KOPT-K1 (cell line): ENCODE measurements around the gene TENT4A.

Experiments used
- H3K27ac ChIP-seq: fragments of 200-600 bp; sonication (generic); 2 replicates; pipeline ENCODE4 v1.5.1; 2016; ENCODE audit warnings: antibody characterized with exemption, mild to moderate bottlenecking, low read depth, low read length; ENCODE audit not compliant: poor library complexity, severe bottlenecking
- H3K36me3 ChIP-seq: fragments of 200-600 bp; sonication (generic); 2 replicates; pipeline ENCODE4 v1.5.1; 2017; ENCODE audit warnings: antibody characterized with exemption, mild to moderate bottlenecking, low read length, moderate library complexity; ENCODE audit not compliant: insufficient read depth
- H3K9me3 ChIP-seq: fragments of 200-600 bp; sonication (generic); 2 replicates; pipeline ENCODE4 v1.5.1; 2017; ENCODE audit warnings: antibody characterized with exemption, low read length, mild to moderate bottlenecking; ENCODE audit not compliant: insufficient read depth, poor library complexity, severe bottlenecking

Gene TENT4A

DNA sequence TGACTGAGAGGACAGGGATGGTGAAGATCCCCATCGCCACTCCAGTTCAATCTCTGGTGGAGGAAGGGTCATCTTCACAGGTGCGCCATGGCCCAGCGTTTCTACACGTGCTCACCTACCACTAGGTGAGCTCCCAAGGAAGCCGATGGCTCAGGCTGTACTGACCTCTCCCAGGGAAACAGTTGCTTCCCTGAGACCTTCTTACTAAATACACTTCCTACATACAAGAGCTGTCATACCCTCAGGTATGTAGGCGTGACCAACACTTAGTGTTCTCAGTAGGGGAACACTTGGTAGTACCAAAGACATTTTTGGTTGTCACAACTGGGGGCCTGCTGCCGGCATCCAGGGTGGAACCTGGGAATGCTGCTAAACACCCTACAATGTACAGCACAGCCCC, 75.2 kb downstream of the TENT4A start:
- Histone ChIP-seq H3K9me3 (no peaks in the 10 kb centered on the region), H3K36me3 (no peaks in the 10 kb centered on the region), H3K27ac (no peak overlapping the region)

DNA sequence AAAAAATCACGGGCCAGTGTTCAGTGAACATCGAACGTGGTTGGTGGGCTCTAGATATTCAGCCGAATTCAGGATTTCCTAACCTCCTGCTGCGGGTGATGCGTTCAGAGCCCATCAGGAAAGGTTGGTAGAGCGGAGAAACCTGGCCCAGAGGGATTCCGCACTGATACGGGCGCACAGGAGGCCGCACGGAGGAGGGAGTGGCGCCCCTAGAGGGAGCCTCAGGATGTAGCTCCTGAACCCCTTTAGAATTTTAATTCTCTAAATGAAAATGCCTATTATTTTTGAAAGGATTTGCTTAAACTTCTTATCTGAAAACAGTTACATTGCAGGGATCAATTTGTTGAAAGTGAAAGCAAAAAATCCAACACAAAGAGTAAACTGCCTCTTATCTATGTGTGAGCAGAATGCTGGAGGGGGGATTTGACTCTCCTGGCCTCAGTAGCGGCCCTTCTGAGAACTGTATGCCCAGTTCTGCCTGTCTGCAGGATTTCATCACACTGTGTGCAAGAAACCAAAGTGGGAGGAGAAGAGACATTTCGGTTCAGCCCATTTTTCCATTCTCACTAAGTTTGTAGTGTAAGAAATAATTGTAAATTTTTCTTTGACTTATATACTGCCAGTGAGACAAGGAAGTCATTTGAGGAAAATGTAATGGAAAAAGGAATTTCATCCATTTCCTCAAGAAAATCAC, 75.9 kb downstream of the TENT4A start:
- no peaks in the 10 kb centered on the region for H3K36me3 ChIP-seq
- H3K9me3 ChIP-seq: no peaks in the 10 kb centered on the region
- H3K27ac ChIP-seq: no peak overlapping the region

- no peaks in the 10 kb centered on the region for H3K36me3 ChIP-seq
- no peak overlapping the region for H3K27ac ChIP-seq
- no peaks in the 10 kb centered on the region for H3K9me3 ChIP-seq
Observed at GRCh38 chr5:6790346-6790865, 77.2 kb downstream of the TENT4A start.

DNA sequence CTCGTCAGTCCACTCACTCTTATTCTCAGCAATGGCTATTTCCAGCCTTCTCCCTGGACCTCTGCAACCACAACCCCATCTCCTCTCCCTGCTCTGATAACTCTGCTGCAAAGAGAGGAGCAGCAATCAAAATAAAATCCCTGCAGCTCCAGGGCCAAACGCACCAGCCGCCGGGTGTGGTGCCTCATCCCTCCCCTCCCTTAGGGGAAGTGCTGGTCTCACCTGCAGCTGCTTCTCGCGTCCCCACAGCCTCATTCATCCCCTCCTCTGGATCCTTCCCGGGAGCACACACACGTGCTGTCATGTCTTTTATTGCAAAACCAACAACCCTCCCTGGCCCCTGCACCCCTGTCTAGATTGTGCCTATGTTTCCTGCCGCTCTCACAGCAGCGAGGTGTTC, 77.8 kb downstream of the TENT4A start:
- Histone ChIP-seq H3K9me3 (no peaks in the 10 kb centered on the region), H3K36me3 (no peaks in the 10 kb centered on the region), H3K27ac (no peak overlapping the region)

GRCh38 chr5:6792376-6792775, 79.1 kb downstream of the TENT4A start:
- Histone ChIP-seq H3K9me3 (no peaks in the 10 kb centered on the region), H3K27ac (no peak overlapping the region), H3K36me3 (no peaks in the 10 kb centered on the region)

GRCh38 chr5:6792911-6793471, 79.8 kb downstream of the TENT4A start:
- Histone ChIP-seq H3K27ac (no peak overlapping the region), H3K9me3 (no peaks in the 10 kb centered on the region), H3K36me3 (no peaks in the 10 kb centered on the region)

DNA sequence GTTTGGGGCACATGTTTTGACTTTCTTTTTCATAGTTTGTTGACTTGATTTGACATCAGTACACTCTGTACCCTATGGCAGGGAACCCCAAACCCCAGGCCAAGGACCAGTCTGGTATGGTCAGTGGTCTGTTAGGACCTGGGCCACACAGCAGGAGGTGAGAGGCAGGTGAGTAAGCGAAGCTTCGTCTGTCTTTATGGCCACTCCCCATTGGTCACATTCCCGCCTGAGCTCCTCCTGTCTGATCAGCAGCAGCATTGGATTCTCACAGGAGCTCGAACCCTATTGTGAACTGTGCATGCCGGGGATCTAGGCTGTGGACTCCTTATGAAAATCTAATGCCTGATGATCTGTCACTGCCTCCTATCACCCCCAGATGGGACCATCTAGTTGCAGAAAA, 88.0 kb downstream of the TENT4A start:
- Histone ChIP-seq H3K27ac (no peak overlapping the region), H3K9me3 (peaks cover 10% of the 10 kb centered on the region), H3K36me3 (no peaks in the 10 kb centered on the region)

DNA sequence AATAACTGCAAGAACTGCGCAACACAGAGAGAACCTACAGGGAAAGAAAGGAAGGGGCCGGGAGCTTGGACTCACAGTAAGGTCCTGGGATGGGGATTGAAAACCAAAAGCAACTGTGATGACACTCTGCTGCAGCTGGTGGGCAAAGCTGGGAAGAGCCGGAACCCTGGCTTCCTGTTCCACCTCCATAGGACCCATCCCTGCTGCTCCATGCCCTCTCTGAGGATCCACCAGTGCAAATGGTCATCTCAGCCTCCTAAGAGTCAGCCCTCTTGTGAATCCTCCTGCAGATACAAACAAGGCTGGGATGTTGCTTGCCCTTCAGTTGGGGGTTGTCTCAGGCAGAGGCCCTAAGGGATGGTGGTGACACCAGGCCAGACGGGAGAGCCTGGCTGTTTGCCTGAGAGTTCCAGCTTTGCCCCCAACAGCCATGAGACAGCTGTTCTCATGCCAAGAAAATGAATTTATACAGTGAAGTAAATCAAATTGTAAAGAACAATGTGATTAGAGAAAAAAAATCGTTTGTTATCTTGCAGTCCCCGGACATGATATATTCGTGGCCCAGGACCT, 90.8 kb downstream of the TENT4A start:
- Histone ChIP-seq H3K9me3 (peaks cover 16% of the 10 kb centered on the region), H3K27ac (no peak overlapping the region), H3K36me3 (no peaks in the 10 kb centered on the region)

DNA sequence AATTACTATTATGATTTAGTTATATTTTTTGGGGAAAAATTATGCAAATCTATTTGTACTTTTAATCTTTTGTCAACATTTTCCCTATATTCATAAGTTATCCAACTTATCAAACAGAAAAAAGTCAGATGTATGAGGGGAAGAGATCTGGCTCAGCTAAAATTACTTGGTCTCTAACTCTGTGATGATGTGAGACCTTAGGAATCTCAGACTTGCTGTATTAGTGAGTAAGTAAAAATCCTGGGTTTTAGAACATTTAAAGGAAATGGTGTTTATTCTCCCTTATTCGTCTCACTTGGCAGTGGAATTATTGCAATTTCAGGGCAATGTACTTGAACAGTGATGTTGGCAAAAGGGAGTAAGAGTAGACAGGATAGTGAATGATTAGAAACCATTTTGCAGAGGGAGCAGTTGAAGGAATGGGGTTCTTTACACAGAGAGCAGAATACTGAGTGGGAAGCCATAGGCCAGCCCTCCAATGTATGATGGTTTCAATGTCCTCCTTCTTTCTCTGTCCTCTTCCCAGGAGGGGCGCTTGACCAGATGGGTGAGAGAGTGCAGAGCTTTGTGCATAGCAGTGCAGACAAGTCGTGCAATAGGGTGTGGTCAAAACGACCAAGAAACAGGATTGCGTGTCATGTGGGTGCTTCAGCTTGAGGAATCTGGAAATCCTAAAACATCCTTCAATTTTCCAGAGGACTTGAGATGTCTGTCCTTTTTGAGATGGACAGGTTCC, 91.7 kb downstream of the TENT4A start:
- peaks cover 16% of the 10 kb centered on the region for H3K9me3 ChIP-seq
- H3K36me3 ChIP-seq: no peaks in the 10 kb centered on the region
- no peak overlapping the region for H3K27ac ChIP-seq

DNA sequence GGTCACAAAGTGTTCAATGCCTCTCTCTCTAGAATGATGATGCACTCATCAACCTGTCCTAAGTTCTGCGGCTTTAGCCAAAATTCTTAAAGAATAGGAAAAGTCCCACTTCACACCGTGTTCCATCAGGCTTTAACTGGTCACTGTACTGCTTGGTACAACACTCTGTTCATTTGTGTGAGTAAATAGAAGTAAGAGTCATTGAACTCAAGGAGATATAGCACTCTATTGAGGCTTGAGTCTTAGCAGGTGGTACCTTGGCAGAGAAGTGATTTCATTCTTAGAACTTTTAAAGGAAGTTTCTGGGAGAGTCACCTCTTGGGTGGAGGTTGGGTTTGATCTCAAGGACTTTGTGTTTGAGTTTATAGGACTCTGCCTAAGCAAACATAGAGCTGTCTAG, 92.6 kb downstream of the TENT4A start:
- no peak overlapping the region for H3K27ac ChIP-seq
- no peaks in the 10 kb centered on the region for H3K36me3 ChIP-seq
- peaks cover 16% of the 10 kb centered on the region for H3K9me3 ChIP-seq
